Suppressor macrophage treated with lipopolysaccharide for 4 hours (primary cell): ENCODE results near the gene RASA3.
"Not testable (repeated sequence)": the region's sequence is repeated elsewhere in the genome, so short reads cannot be mapped to it uniquely, and the experiment has no call there.

Experiments used
- DNase-seq: peaks from one replicate; pipeline ENCODE4 v3.0.0-alpha.2; 2020

RASA3 gene

DNA sequence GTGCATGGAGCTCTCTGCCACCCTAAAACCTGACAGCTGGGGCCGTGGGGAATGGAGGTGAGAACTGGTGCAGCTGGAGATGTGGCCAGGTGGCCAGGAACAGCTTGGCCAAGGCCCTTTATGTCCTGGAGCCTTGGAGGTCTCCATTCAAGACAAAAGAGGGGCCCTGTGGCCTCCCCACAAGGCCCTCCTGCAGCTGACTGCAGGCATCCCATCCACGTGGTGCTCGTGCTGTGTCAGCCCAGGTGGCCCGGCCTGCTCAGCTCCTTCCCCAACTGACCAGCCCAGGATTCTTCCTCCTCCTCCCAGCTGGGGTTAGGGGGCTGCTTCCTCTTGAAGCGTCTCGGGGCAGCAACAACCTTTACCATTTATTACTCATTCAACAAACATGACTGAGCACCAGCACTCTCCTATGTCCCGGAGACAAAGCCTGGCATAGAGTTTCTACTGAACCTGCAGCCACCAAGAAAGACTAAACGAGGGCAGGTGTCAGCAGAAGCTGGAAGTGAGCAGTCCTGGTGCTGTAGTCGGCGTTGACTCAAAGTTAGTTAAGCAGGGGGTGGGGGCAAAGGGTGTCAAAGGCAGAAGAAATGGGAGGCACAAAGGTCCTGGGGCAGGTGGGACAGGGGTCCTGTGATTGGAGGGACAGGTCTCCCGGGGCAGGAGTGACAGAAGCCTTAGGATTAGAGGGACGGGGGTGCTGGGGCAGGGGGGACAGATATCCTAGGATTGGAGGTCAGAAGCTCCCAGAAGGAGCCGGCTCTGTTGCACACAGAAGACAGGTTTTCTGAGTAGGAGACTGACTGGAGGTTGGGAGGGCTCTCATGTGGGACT lies 135.3 kb downstream of the RASA3 start:
- DNase-seq, result no peak

GRCh38 chr13:113996081-113996911 lies 136.1 kb downstream of the RASA3 start:
- no peak for DNase-seq

DNA sequence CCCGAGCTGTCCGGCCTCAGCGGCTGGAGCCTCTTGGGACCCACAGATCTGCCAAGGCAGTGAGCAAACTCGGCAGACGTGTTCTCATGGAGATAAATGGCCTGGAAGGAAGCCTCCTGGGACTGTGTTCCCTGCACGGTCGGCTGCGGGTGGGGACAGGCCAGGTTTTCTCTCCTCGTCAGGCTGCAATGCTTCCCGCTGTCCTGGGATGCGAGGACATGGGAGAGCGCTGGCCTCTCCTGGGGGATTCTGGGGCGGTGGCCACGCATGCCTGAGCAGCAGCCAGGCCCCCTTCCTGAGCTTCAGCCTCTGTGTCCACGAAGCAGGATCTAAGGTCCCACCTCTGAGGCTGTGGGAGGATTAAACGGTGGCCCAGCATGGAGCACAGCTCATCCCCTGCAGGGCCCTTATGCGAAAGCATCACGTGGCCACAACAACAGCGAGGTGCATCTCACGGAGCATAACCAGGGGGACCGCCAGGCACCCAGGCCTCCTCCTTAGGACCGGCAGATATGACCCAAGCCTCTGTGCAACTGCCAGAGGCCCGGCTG lies 137.3 kb downstream of the RASA3 start:
- no peak for DNase-seq

- no peak for DNase-seq
Observed at GRCh38 chr13:113992276-113993005, 140.0 kb downstream of the RASA3 start.

DNA sequence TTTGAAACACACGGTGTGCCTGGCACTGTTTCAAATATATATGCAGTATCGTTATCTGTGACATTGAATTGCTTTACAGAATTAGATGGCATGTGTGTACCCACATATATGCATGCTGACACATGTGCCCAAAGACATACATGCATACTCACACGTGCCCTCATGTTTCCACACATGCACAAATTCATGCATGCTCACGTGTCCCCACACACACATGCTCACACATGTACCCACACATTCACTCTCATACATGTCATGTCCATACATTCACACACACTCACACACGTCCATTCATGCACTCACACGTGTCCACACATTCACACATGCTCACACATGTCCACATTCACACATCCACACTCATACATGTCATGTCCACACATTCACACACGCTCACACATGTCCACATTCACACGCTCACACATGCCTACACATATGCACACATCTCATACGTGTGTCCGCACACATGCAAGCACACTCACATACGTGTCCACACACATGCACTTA lies 140.7 kb downstream of the RASA3 start:
- no peak for DNase-seq

- DNase-seq, result no peak
Observed at GRCh38 chr13:113991191-113991669, 141.2 kb downstream of the RASA3 start.

- DNase-seq, result no peak
Observed at GRCh38 chr13:113990321-113990837, 142.0 kb downstream of the RASA3 start.

GRCh38 chr13:113989585-113990300 lies 142.7 kb downstream of the RASA3 start:
- DNase-seq, result no peak

DNA sequence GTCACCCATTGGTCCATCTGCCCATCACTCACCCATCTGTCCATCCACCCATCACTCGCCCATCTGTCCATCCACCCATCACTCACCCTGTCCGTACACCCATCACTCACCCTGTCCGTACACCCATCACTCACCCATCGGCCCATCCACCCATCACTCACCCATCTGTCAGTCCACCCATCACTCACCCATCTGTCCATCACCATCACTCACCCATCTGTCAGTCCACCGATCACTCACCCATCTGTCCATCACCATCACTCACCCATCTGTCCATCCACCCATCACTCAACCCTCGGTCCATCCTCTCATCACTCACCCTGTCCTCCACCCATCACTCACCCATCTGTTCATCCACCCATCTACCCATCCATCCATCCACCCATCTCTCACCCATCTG lies 143.6 kb downstream of the RASA3 start:
- DNase-seq, result not testable (repeated sequence)

GRCh38 chr13:113982296-113982661 lies 150.1 kb downstream of the RASA3 start:
- no peak for DNase-seq

GRCh38 chr13:113981611-113982295 lies 150.7 kb downstream of the RASA3 start:
- DNase-seq, result no peak

DNA sequence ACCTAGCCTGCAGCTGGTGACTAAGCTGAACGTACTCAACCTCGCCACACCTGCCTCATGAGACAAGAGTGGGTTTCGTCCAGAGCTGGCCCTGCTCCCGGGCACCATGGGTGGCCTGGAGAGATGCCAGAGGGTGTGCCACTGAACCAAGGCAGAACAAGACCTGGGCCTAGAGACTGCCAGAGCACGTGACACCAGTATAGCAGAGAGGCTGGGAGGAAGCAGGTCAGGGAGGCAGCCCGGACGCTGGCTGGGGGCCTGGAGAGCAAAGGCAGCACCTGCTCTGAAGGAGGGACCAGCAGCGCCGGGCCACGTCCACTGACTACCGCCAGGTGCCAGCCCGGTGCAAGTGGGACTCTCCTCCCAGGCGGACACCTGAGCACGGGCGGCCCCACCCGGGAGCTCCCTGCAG lies 151.2 kb downstream of the RASA3 start:
- no peak for DNase-seq

- DNase-seq, result no peak
Observed at GRCh38 chr13:113980489-113981064, 151.8 kb downstream of the RASA3 start.

DNA sequence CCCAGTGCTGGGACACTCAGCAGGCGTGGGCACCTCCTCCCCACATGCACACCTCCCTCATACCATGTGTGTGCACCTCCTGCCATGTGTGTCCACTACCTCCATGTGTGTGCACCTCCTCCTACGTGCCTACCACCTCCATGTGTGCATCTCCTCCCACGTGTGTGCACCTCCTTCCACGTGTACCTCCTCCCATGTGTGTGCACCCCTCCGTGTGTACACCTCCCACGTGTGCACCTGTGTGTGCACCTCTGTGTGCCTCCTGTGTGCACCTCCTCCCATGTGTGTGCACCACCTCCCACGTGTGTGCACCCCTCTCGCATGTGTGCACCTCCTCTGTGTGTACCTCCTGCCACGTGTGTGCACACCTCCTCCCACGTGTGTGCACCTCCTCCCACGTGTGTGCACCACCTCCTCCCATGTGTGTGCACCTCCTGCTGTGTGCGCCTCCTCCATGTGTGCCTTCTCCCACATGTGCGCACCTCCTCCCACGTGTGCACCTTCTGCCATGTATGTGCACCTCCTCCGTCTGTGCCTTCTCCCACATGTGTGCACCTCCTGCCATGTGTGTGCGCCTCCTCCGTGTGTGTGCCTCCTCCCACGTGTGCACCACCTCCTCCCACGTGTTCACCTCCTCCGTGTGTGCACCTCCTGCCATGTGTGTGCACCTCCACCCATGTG lies 152.5 kb downstream of the RASA3 start:
- no peak for DNase-seq

DNA sequence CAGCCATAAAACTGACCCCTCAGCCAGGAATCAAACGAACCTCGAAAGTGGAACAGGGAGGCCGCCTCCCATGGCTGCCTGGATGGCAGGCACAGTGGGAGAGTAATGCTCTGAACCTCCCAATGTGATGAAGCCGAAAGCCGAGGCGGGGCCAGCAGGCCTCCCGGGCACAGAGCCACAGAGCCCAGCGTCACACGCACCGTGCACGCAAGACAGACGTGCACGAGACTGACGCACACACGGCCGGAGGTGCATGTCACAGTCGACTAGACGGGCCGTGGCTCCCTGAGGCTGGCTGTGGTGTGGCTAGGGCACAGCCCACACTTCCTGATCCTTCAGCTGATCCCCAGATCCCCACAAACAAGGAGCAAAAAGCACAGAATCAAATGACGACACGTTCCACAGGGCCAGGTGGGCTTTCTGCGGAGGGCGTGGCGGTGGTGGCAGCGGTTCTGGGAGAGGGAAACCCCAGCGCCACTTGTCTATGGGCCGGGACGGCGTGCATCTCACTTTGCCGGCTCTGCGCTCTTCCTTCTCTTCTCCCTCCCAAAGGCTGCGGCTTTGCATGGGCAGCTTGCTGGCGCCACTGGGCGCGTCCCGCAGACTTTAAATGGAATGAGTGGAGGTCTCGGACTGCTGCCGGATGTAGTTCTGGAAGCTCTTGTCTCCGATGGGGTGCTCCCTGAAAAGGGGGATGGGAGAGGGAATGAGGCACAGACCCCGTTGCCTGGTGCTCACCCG lies 153.5 kb downstream of the RASA3 start:
- DNase-seq, result no peak

GRCh38 chr13:113977976-113978375 lies 154.4 kb downstream of the RASA3 start:
- DNase-seq, result no peak

GRCh38 chr13:113976711-113977684 lies 155.4 kb downstream of the RASA3 start:
- no peak for DNase-seq

- DNase-seq, result no peak
Observed at GRCh38 chr13:113975416-113975815, 157.0 kb downstream of the RASA3 start.
